Calu3 (cell line): ENCODE measurements around the gene LRIT1. TPM values are rescaled to one million over a fixed set of nuclear protein-coding genes. Genes with fewer than 3 reads are reported as not detected.

Experiments used
- BruUV-seq: library from RNA; stranded (reverse); fragments of 400-500 nt; replicated peaks from 2 replicates; lab custom pipeline; 2021; lab: Mats Ljungman, UMichigan
- CTCF ChIA-PET: fragments of 300-600 bp; sonication (Branson Sonifier 250); formaldehyde crosslinking; loops from one replicate; lab custom pipeline; 2022; ENCODE audit warnings: antibody characterized with exemption; lab: Charles Lee
- DNase-seq: peaks from one replicate; pipeline ENCODE4 v3.0.0; 2022
- H3K27ac Mint-ChIP-seq: one replicate; pipeline ENCODE4 v1.8.0; 2022; ENCODE audit warnings: mixed read lengths; ENCODE audit not compliant: unreplicated experiment
- H3K27me3 Mint-ChIP-seq: one replicate; pipeline ENCODE4 v1.8.0; 2022; ENCODE audit warnings: mixed read lengths; ENCODE audit not compliant: unreplicated experiment
- H3K36me3 Mint-ChIP-seq: one replicate; pipeline ENCODE4 v1.8.0; 2022; ENCODE audit warnings: mild to moderate bottlenecking, moderate library complexity, mixed read lengths; ENCODE audit not compliant: insufficient read depth, unreplicated experiment
- H3K4me1 Mint-ChIP-seq: one replicate; pipeline ENCODE4 v1.8.0; 2022; ENCODE audit warnings: mild to moderate bottlenecking, low read depth, mixed read lengths; ENCODE audit not compliant: unreplicated experiment
- H3K4me3 Mint-ChIP-seq: one replicate; pipeline ENCODE4 v1.8.0; 2022; ENCODE audit warnings: mild to moderate bottlenecking, low read depth, moderate library complexity, mixed read lengths; ENCODE audit not compliant: unreplicated experiment
- H3K9me3 Mint-ChIP-seq: one replicate; pipeline ENCODE4 v1.8.0; 2022; ENCODE audit warnings: low read depth, mixed read lengths; ENCODE audit not compliant: unreplicated experiment
- CTCF ChIP-seq: fragments of 200-600 bp; IDR thresholded peaks from one replicate; pipeline ENCODE4 v1.8.0; 2022; ENCODE audit warnings: antibody characterized with exemption; ENCODE audit not compliant: unreplicated experiment
- intact Hi-C: fragments of 100-400 bp; cut with micrococcal nuclease; formaldehyde crosslinking; loops from one replicate; pipeline ENCODE4 v1.10.0; 2022; ENCODE audit not compliant: unreplicated experiment
- total RNA-seq: library from RNA; stranded (reverse); gene quantifications from 2 replicates; pipeline ENCODE4 v1.2.3, GENCODE V29; 2022

The LRIT1 gene
- total RNA-seq, 1 experiment from 2014 or later, result not detected

GRCh38 chr10:84201682-84202081, 39.7 kb downstream of the LRIT1 start:
- intact Hi-C loops, result no loop called here
- Mint-ChIP-seq H3K4me1 (no peaks in the 10 kb centered on the region), H3K27ac (no peak overlapping the region), H3K4me3 (no peak overlapping the region), H3K27me3 (peaks cover 59% of the 10 kb centered on the region), H3K36me3 (no peaks in the 10 kb centered on the region), H3K9me3 (no peaks in the 10 kb centered on the region)
- CTCF ChIA-PET, result interaction anchor here (1.2 kb wide), 1 partner anchor 10 kb away, joined by 3 read pairs; no protein-coding TSS in a partner anchor
- DNase-seq, result no peak
- TF ChIP-seq CTCF, result no peak
- no TSS peak for BruUV-seq

- Mint-ChIP-seq H3K4me1 (no peaks in the 10 kb centered on the region), H3K36me3 (no peaks in the 10 kb centered on the region), H3K27ac (no peak overlapping the region), H3K4me3 (no peak overlapping the region), H3K9me3 (no peaks in the 10 kb centered on the region), H3K27me3 (peaks cover 59% of the 10 kb centered on the region)
- no TSS peak for BruUV-seq
- CTCF ChIA-PET, result no interaction called here
- intact Hi-C loops, result no loop called here
- TF ChIP-seq CTCF, result no peak
- no peak for DNase-seq
Observed at GRCh38 chr10:84201244-84201606, 40.1 kb downstream of the LRIT1 start.

GRCh38 chr10:84200537-84201243, 40.7 kb downstream of the LRIT1 start:
- H3K4me1 Mint-ChIP-seq, result no peaks in the 10 kb centered on the region
- H3K27ac Mint-ChIP-seq, result no peak overlapping the region
- intact Hi-C loops, result no loop called here
- BruUV-seq, result no TSS peak
- H3K4me3 Mint-ChIP-seq, result no peak overlapping the region
- CTCF ChIA-PET, result no interaction called here
- peaks cover 59% of the 10 kb centered on the region for H3K27me3 Mint-ChIP-seq
- no peak for TF ChIP-seq CTCF
- no peaks in the 10 kb centered on the region for H3K9me3 Mint-ChIP-seq
- no peaks in the 10 kb centered on the region for H3K36me3 Mint-ChIP-seq
- DNase-seq, result no peak

- H3K4me1 Mint-ChIP-seq, result no peaks in the 10 kb centered on the region
- TF ChIP-seq CTCF, result no peak
- no peaks in the 10 kb centered on the region for H3K9me3 Mint-ChIP-seq
- intact Hi-C loops, result no loop called here
- no TSS peak for BruUV-seq
- H3K36me3 Mint-ChIP-seq, result no peaks in the 10 kb centered on the region
- no peak overlapping the region for H3K27ac Mint-ChIP-seq
- CTCF ChIA-PET, result no interaction called here
- H3K4me3 Mint-ChIP-seq, result no peak overlapping the region
- no peak for DNase-seq
- H3K27me3 Mint-ChIP-seq, result peaks cover 71% of the 10 kb centered on the region
Observed at GRCh38 chr10:84198206-84198915, 43.0 kb downstream of the LRIT1 start.
